ENCODE measurements around the gene SDK1.
"Not testable (repeated sequence)": the region's sequence is repeated elsewhere in the genome, so short reads cannot be mapped to it uniquely, and the experiment has no call there.

Gene SDK1

GRCh38 chr7:4238861-4239260 lies 937.8 kb downstream of the SDK1 start:
- no peak overlapping the region for H3K4me3 ChIP-seq (ENCODE audit: low read depth, low read length)
- DNase-seq (ENCODE audit: low read depth): no peak

GRCh38 chr7:4240042-4240441 lies 939.0 kb downstream of the SDK1 start:
- DNase-seq (ENCODE audit: low read depth): no peak
- H3K4me3 ChIP-seq (ENCODE audit: low read depth, low read length): no peak overlapping the region

GRCh38 chr7:4240520-4241303 lies 939.7 kb downstream of the SDK1 start:
- DNase-seq (ENCODE audit: low read depth): no peak
- H3K4me3 ChIP-seq (ENCODE audit: low read depth, low read length): no peak overlapping the region

GRCh38 chr7:4241304-4241612 lies 940.2 kb downstream of the SDK1 start:
- no peak overlapping the region for H3K4me3 ChIP-seq (ENCODE audit: low read depth, low read length)

GRCh38 chr7:4241791-4242190 lies 940.7 kb downstream of the SDK1 start:
- no peak for DNase-seq (ENCODE audit: low read depth)
- H3K4me3 ChIP-seq (ENCODE audit: low read depth, low read length): no peak overlapping the region

More at GRCh38 chr7:4241304-4241612, 940.2 kb downstream of the SDK1 start:
- DNase-seq (ENCODE audit: low read depth): no peak

GRCh38 chr7:4242706-4243105 lies 941.7 kb downstream of the SDK1 start:
- DNase-seq (ENCODE audit: low read depth): no peak
- no peak overlapping the region for H3K4me3 ChIP-seq (ENCODE audit: low read depth, low read length)

- H3K4me3 ChIP-seq (ENCODE audit: low read depth, low read length): no peak overlapping the region
These were observed 943.0 kb downstream of the SDK1 start for GRCh38 chr7:4244041-4244440.

GRCh38 chr7:4244635-4245034 lies 943.6 kb downstream of the SDK1 start:
- DNase-seq (ENCODE audit: low read depth): no peak
- H3K4me3 ChIP-seq (ENCODE audit: low read depth, low read length): no peak overlapping the region

More at GRCh38 chr7:4244041-4244440, 943.0 kb downstream of the SDK1 start:
- DNase-seq (ENCODE audit: low read depth): no peak

- no peak overlapping the region for H3K4me3 ChIP-seq (ENCODE audit: low read depth, low read length)
- DNase-seq (ENCODE audit: low read depth): no peak
These were observed 944.2 kb downstream of the SDK1 start for GRCh38 chr7:4245135-4245865.

GRCh38 chr7:4245866-4246470 lies 944.9 kb downstream of the SDK1 start:
- no peak for DNase-seq (ENCODE audit: low read depth)
- H3K4me3 ChIP-seq (ENCODE audit: low read depth, low read length): no peak overlapping the region

- DNase-seq (ENCODE audit: low read depth): no peak
- H3K4me3 ChIP-seq (ENCODE audit: low read depth, low read length): no peak overlapping the region
These were observed 945.5 kb downstream of the SDK1 start for GRCh38 chr7:4246536-4246935.

GRCh38 chr7:4247106-4247876 lies 946.2 kb downstream of the SDK1 start:
- no peak for DNase-seq (ENCODE audit: low read depth)
- no peak overlapping the region for H3K4me3 ChIP-seq (ENCODE audit: low read depth, low read length)

- H3K4me3 ChIP-seq (ENCODE audit: low read depth, low read length): no peak overlapping the region
These were observed 947.2 kb downstream of the SDK1 start for GRCh38 chr7:4248295-4248694.

GRCh38 chr7:4249241-4249640 lies 948.2 kb downstream of the SDK1 start:
- no peak for DNase-seq (ENCODE audit: low read depth)
- H3K4me3 ChIP-seq (ENCODE audit: low read depth, low read length): no peak overlapping the region

More at GRCh38 chr7:4248295-4248694, 947.2 kb downstream of the SDK1 start:
- no peak for DNase-seq (ENCODE audit: low read depth)

- no peak for DNase-seq (ENCODE audit: low read depth)
- no peak overlapping the region for H3K4me3 ChIP-seq (ENCODE audit: low read depth, low read length)
These were observed 954.3 kb downstream of the SDK1 start for GRCh38 chr7:4255336-4255735.

GRCh38 chr7:4256286-4256685 lies 955.2 kb downstream of the SDK1 start:
- no peak overlapping the region for H3K4me3 ChIP-seq (ENCODE audit: low read depth, low read length)
- DNase-seq (ENCODE audit: low read depth): no peak

GRCh38 chr7:4257146-4258111 lies 956.4 kb downstream of the SDK1 start:
- no peak for DNase-seq (ENCODE audit: low read depth)
- H3K4me3 ChIP-seq (ENCODE audit: low read depth, low read length): no peak overlapping the region

- not testable (repeated sequence) for DNase-seq (ENCODE audit: low read depth); H3K4me3 ChIP-seq (ENCODE audit: low read depth, low read length)
These were observed 959.1 kb downstream of the SDK1 start for GRCh38 chr7:4260116-4260515.

Measured in skeletal muscle cell (primary cell).